HG02943 (cell line): Measurements from ENCODE around the gene GP9.
"Not testable (repeated sequence)": the region's sequence is repeated elsewhere in the genome, so short reads cannot be mapped to it uniquely, and the experiment has no call there.

Experiments used
- ATAC-seq: cut with Tn5 transposase; IDR thresholded peaks from one replicate; pipeline ENCODE4 v1.9.1; 2021; ENCODE audit warnings: mild to moderate bottlenecking, low read depth, moderate library complexity; ENCODE audit not compliant: unreplicated experiment

Gene GP9

GRCh38 chr3:129065720-129066073 is 5.1 kb downstream of the GP9 start:
- no peak for ATAC-seq

GRCh38 chr3:129067719-129068118 is 7.1 kb downstream of the GP9 start:
- ATAC-seq = not testable (repeated sequence)

GRCh38 chr3:129068291-129068886 is 7.8 kb downstream of the GP9 start:
- no peak for ATAC-seq

- ATAC-seq = not testable (repeated sequence)
These were observed 8.9 kb downstream of the GP9 start for GRCh38 chr3:129069313-129070085.

- ATAC-seq = no peak
These were observed 9.7 kb downstream of the GP9 start for GRCh38 chr3:129070086-129070885.

- no peak for ATAC-seq
These were observed 16.6 kb downstream of the GP9 start for GRCh38 chr3:129077222-129077621.

GRCh38 chr3:129078510-129078909 is 17.9 kb downstream of the GP9 start:
- no peak for ATAC-seq

GRCh38 chr3:129081503-129081902 is 20.9 kb downstream of the GP9 start:
- ATAC-seq = no peak

GRCh38 chr3:129082026-129082425 is 21.4 kb downstream of the GP9 start:
- ATAC-seq = no peak

- no peak for ATAC-seq
These were observed 23.9 kb downstream of the GP9 start for GRCh38 chr3:129084501-129084900.

GRCh38 chr3:129085165-129085715 is 24.7 kb downstream of the GP9 start:
- ATAC-seq = no peak

- ATAC-seq = no peak
These were observed 25.2 kb downstream of the GP9 start for GRCh38 chr3:129085818-129086217.

- ATAC-seq = no peak
These were observed 26.6 kb downstream of the GP9 start for GRCh38 chr3:129087138-129087702.

- ATAC-seq = not testable (repeated sequence)
These were observed 27.3 kb downstream of the GP9 start for GRCh38 chr3:129087904-129088303.

GRCh38 chr3:129088312-129088711 is 27.7 kb downstream of the GP9 start:
- ATAC-seq = not testable (repeated sequence)

- ATAC-seq = no peak
These were observed 34.7 kb downstream of the GP9 start for GRCh38 chr3:129095285-129095684.

GRCh38 chr3:129100274-129100673 is 39.7 kb downstream of the GP9 start:
- ATAC-seq = no peak

- ATAC-seq = no peak
These were observed 41.0 kb downstream of the GP9 start for GRCh38 chr3:129101370-129102138.

- ATAC-seq = no peak
These were observed 42.7 kb downstream of the GP9 start for GRCh38 chr3:129103296-129103695.

GRCh38 chr3:129104051-129104450 is 43.5 kb downstream of the GP9 start:
- no peak for ATAC-seq
